NCI-H1417 treated with DMSO at 0.1 percent for 48 hours (cell line): ENCODE results near the gene MAPRE2.

ENCODE experiments used
- DNase-seq: peaks from one replicate; lab custom pipeline; 2025; lab: John Stamatoyannopoulos, UW

Gene MAPRE2

GRCh38 chr18:35180455-35180854 lies 139.2 kb downstream of the MAPRE2 start:
- DNase-seq: no peak

- DNase-seq: no peak
Observed at GRCh38 chr18:35182151-35182550, 140.9 kb downstream of the MAPRE2 start.

- no peak for DNase-seq
Observed at GRCh38 chr18:35183886-35184285, 142.7 kb downstream of the MAPRE2 start.

- DNase-seq: no peak
Observed at GRCh38 chr18:35185771-35186170, 144.6 kb downstream of the MAPRE2 start.

GRCh38 chr18:35186291-35187034 lies 145.2 kb downstream of the MAPRE2 start:
- no peak for DNase-seq

GRCh38 chr18:35189510-35189909 lies 148.3 kb downstream of the MAPRE2 start:
- DNase-seq: no peak

- no peak for DNase-seq
Observed at GRCh38 chr18:35190948-35191697, 149.9 kb downstream of the MAPRE2 start.

- no peak for DNase-seq
Observed at GRCh38 chr18:35191698-35192025, 150.4 kb downstream of the MAPRE2 start.

- peak; percentile 62 for DNase-seq
Observed at GRCh38 chr18:35192415-35192814, 151.2 kb downstream of the MAPRE2 start.
